Measurements from ENCODE around the gene KAZN. TPM values are rescaled to one million over a fixed set of nuclear protein-coding genes. Genes with fewer than 3 reads are reported as not detected.

The KAZN gene
- polyA plus RNA-seq, 1 experiment = 5.5 TPM

GRCh38 chr1:15099441-15100120 is 501.1 kb downstream of the KAZN start:
- no peaks in the 10 kb centered on the region for H3K36me3 ChIP-seq (ENCODE audit: control insufficient read depth, insufficient read depth, low read length)
- no peak for TF ChIP-seq CTCF (IDR thresholded peaks at IDR 0.05; ENCODE audit: insufficient read depth, low read depth, low read length)
- ChIA-PET CTCF (interaction anchor here (0.7 to 2.6 kb wide), 15 partner anchors 9 to 1134 kb away, joined by 3 to 21 read pairs (median 3); no protein-coding TSS in a partner anchor), POLR2A (no interaction called here)
- DNase-seq (ENCODE audit: low read depth) = no peak
- H3K27me3 ChIP-seq (ENCODE audit: control insufficient read depth, insufficient read depth, low read length) = no peaks in the 10 kb centered on the region
- H3K4me3 ChIP-seq (ENCODE audit: low read depth, low read length) = no peak overlapping the region

GRCh38 chr1:15100121-15100879 is 501.8 kb downstream of the KAZN start:
- Histone ChIP-seq H3K4me3 (ENCODE audit: low read depth, low read length) (no peak overlapping the region), H3K27me3 (ENCODE audit: control insufficient read depth, insufficient read depth, low read length) (no peaks in the 10 kb centered on the region), H3K36me3 (ENCODE audit: control insufficient read depth, insufficient read depth, low read length) (no peaks in the 10 kb centered on the region)
- ChIA-PET POLR2A (no interaction called here), CTCF (interaction anchor here (0.7 to 2.6 kb wide), 15 partner anchors 8 to 1135 kb away, joined by 3 to 21 read pairs (median 3); no protein-coding TSS in a partner anchor)
- TF ChIP-seq CTCF (IDR thresholded peaks at IDR 0.05; ENCODE audit: insufficient read depth, low read depth, low read length) = peak; percentile 90
- no peak for DNase-seq (ENCODE audit: low read depth)

- Histone ChIP-seq H3K36me3 (ENCODE audit: control insufficient read depth, insufficient read depth, low read length) (no peaks in the 10 kb centered on the region), H3K27me3 (ENCODE audit: control insufficient read depth, insufficient read depth, low read length) (no peaks in the 10 kb centered on the region), H3K4me3 (ENCODE audit: low read depth, low read length) (no peak overlapping the region)
- TF ChIP-seq CTCF (IDR thresholded peaks at IDR 0.05; ENCODE audit: insufficient read depth, low read depth, low read length) = no peak
- DNase-seq (ENCODE audit: low read depth) = no peak
- ChIA-PET POLR2A (no interaction called here), CTCF (interaction anchor here (1.2 to 2.5 kb wide), 5 partner anchors 8 to 1136 kb away, joined by 3 to 10 read pairs (median 4); no protein-coding TSS in a partner anchor)
Observed at GRCh38 chr1:15100880-15101760, 502.6 kb downstream of the KAZN start.

- Histone ChIP-seq H3K27me3 (ENCODE audit: control insufficient read depth, insufficient read depth, low read length) (no peaks in the 10 kb centered on the region), H3K36me3 (ENCODE audit: control insufficient read depth, insufficient read depth, low read length) (no peaks in the 10 kb centered on the region), H3K4me3 (ENCODE audit: low read depth, low read length) (no peak overlapping the region)
- DNase-seq (ENCODE audit: low read depth) = no peak
- ChIA-PET CTCF (interaction anchor here (1.3 kb wide), 2 partner anchors 13 to 990 kb away, joined by 3 to 4 read pairs; no protein-coding TSS in a partner anchor), POLR2A (no interaction called here)
- no peak for TF ChIP-seq CTCF (IDR thresholded peaks at IDR 0.05; ENCODE audit: insufficient read depth, low read depth, low read length)
Observed at GRCh38 chr1:15101801-15102200, 503.3 kb downstream of the KAZN start.

All from BJ (cell line).